Epithelial cell of prostate (primary cell): ENCODE measurements around the gene CDC45.
"Not testable (repeated sequence)": the region's sequence is repeated elsewhere in the genome, so short reads cannot be mapped to it uniquely, and the experiment has no call there.

ENCODE experiments used
- DNase-seq: peaks from one replicate; pipeline ENCODE4 v3.0.0-alpha.2; 2011; ENCODE audit warnings: low read depth, low spot score
- H3K27ac ChIP-seq: fragments of 450-650 bp; 2 replicates; pipeline ENCODE4 v1.5.1; 2017; ENCODE audit warnings: mild to moderate bottlenecking

The CDC45 gene, protein sequence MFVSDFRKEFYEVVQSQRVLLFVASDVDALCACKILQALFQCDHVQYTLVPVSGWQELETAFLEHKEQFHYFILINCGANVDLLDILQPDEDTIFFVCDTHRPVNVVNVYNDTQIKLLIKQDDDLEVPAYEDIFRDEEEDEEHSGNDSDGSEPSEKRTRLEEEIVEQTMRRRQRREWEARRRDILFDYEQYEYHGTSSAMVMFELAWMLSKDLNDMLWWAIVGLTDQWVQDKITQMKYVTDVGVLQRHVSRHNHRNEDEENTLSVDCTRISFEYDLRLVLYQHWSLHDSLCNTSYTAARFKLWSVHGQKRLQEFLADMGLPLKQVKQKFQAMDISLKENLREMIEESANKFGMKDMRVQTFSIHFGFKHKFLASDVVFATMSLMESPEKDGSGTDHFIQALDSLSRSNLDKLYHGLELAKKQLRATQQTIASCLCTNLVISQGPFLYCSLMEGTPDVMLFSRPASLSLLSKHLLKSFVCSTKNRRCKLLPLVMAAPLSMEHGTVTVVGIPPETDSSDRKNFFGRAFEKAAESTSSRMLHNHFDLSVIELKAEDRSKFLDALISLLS

DNA sequence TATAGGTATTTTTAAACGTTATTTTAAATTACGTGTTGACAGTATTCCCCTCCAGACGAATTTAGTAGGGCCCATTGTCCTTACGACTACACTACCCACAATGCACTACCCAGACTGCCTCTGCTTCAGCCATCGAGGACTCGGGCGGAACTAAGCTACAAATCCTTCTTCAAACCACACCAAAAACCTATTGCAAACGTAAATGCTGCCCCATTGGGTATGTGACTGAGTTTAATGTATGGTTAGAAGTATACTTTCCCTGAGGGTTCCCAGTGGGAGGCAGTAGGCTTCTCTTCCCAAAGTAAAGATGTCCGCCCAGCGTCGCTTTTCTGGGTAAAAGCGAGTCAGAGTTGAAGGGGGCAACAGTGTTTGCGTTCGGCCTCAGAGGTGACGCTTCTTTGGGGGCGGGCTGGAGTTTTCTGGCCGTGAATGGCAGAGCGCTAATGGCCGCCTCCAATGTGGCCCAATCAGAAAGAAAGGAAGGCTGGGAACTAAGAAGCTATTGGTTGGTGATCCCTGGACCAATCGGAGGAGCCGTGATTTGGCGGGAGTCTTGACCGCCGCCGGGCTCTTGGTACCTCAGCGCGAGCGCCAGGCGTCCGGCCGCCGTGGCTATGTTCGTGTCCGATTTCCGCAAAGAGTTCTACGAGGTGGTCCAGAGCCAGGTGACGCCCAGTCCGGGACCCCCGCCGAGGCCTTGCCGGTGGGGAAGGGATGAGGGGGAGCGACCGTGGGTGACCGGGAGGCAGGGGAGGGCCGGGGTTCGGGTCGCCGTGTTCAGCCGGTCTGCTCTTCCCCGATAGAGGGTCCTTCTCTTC is at the start of gene CDC45:
CDC45 (plus strand) TSS at position 566 of the 818 bp plus-strand sequence; CDS start at position 615, 49 bp downstream.
- DNase-seq = peak; percentile 93
- peak within 1 kb of the TSS; percentile 92 for H3K27ac ChIP-seq

DNA sequence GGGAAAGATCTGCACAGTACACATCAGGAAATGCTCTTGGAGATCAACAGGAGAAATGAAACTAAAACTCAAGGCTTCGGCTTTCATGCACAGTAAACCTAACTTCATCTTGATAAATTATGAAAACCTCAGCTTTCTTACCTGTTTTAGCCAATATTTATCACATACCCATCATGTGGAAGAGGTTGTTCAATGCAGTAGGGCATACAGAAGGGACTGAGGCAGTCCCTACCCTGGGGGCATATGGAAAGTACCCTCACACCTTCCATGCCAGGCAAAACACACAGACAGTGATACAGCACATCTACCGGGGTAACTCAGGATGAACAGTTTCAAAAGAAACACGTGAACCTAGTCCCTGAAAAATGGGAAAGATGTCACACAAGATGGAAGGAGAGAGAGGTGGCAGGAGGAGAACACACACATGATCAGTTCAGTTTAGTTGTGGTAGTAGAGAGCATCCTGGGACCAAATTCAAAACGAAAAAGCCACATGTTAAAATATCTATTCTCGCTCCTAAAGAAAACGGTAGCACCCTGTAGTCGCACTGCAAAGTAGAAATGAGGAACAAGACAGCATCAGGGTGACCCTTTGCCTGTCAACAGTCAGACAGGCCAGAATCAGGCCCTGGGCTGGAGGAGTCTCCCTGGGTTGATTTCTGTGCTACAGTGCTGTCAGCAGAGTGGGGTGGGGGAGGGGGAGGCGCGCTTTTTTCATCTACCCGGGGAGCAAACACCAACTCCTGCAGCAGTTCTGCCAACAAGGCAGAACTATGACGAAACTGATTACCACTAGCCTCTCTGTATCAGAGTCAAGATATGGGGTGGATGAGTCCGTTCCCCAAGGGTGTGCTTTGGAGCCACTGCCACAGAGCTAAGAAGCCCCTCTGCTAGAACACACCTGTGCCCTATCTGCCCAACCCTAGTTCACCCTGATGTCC is 49.5 kb upstream of the CDC45 start:
- DNase-seq = no peak

DNA sequence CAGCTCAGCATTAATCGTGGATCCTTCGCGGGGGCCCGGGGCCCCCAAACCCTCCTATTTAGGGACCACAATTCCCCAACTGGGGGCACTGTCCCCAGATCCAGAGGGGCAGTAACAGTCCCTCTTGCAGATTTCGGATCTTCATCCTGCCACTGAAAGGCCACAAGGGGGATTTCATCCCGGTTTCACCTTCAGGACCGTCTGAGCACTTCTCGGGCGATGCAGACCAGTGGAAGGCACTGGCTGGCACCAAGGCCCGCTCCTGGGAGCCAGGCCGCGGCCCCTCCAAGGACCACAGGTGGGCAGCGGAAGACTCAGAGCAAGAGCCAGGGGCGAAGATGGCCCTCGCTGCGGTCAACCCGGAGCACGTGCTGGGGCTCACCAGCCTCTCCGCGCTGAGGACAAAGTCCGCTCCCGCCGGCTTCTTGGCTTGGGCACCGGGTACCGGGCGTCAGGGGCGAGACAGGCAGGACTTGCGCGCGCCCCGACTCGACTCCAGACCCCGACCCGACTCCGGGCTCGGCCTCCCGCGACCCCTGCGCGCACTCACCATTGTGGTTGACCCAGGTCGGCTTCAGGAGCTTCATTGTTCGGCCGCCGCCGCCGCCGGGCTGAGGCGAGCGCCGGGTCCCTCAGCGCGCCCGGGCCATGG is 48.7 kb upstream of the CDC45 start:
- DNase-seq = no peak
- H3K27ac ChIP-seq = peak overlapping the region; percentile 94

More for the DNA sequence above, 49.5 kb upstream of the CDC45 start:
- peak overlapping the region; percentile 94 for H3K27ac ChIP-seq

DNA sequence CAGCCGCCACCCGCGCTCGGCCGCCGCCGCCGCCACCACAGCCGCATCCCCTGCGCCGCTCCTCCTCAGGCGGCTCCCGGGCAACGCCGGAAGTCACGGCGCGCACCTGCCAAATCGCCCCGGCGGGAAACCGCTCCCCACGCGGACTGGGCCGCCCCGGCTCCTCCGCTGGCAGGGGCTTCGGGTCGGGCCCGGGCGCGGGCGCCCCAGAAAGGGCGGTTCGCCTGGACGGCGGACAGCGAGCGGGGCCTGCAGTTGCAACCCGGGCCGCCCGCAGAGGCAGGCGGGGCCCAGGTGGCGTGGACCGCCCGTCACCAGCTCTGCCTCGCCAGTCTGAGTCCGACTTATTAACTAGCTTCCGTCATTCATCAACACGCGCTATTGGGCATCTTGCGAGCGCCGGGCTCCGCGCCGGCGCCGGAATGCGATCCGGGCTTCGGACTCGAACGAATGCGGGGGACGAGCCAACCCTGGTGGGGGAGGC is 48.0 kb upstream of the CDC45 start, which contains the start of gene HIRA:
HIRA (minus strand) TSS at position 85 of the 484 bp plus-strand sequence. CDS start 257 bp downstream, outside the sequence.
- peak; percentile 55 for DNase-seq
- H3K27ac ChIP-seq = peak within 1 kb of the TSS; percentile 94

DNA sequence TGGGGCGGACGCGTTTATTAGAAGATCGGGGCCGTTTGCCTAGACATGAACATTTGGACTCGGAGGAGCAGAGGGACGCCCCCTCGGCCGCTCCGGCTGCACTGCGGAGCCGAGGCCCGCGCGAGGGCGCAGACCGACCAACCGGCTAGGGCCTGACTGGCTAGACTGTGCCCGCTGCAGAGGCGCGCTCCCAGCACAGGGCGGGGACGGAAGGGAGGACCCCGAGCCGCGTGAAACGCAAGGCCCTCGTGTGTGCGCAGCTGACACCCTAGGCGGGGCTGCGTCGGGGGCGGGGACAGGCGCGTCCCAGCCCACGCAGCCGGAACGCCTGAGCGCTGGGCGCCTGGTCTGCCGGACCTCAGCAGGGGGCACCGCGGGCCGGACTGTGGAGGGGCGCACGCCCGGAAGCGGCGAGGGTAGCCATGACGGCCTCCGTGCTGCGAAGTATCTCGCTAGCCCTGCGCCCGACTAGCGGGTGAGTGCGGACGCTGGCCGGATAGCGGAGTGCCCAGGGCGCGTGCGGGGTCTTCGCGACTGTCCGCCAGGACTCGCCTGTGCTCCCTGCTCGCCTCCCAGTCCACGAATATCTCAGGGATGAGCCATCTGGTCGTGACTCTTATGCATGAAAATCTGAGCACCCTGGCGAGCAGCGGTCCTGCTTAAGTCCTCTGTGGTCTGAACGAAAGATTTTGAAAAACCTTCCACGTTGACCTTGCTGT is 47.4 kb upstream of the CDC45 start, which contains the start of gene MRPL40:
MRPL40 (plus strand) TSS at position 413 of the 719 bp plus-strand sequence; CDS start at position 423, 10 bp downstream.
- DNase-seq = peak; percentile 56
- peak within 1 kb of the TSS; percentile 94 for H3K27ac ChIP-seq

DNA sequence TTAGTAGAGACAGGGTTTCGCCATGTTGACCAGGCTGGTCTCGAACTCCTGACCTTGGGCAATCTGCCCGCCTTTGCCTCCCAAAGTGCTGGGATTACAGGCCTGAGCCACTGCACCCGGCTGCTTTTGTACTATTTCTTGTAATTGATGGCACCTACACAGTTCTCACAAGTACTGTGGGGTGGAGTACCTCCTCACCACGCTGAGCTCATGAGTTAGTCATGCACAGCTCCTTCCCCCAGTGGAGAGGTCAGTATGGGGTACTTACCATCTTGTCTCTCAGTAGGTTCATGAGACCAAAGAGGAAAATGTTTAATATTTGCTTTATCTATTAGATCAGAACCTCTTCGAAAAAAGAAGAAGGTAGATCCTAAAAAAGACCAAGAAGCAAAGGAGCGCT is 45.3 kb upstream of the CDC45 start:
- DNase-seq = no peak
- H3K27ac ChIP-seq = no peak overlapping the region

DNA sequence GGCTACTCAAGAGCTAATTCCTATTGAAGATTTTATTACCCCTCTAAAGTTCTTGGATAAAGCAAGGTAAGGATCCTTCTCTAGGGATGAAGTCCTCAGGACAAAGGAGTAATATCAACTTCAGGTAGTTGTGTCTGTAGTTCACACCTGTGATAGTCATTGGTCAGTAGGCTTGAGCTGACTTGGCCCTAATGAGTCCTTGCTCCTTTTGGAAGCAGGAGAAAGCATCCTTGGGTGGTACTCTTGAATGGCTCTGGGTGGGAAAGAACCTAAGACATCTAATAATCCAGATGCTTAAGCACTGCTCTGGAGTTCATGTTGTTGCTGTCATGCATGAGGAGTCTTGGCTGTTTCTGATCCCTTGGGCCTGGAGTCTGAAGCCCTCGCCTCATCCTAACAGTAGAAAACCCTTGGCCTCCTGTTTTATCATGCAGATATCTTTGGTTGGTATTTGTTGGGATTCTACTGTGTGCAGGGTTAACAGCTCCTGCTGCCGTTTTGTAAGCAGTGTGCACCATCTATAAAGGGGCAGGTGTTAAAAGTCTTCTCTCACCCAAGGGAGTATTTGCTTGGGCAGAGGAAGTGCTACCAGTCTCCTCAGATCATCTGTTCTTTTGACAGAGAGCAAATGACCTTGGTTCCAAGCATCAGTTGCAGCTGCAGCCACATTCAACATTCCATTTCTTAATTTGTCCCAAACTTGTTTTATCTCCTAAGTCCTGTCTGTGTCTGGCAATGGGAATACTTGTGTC is 44.7 kb upstream of the CDC45 start:
- no peak overlapping the region for H3K27ac ChIP-seq
- DNase-seq = no peak

DNA sequence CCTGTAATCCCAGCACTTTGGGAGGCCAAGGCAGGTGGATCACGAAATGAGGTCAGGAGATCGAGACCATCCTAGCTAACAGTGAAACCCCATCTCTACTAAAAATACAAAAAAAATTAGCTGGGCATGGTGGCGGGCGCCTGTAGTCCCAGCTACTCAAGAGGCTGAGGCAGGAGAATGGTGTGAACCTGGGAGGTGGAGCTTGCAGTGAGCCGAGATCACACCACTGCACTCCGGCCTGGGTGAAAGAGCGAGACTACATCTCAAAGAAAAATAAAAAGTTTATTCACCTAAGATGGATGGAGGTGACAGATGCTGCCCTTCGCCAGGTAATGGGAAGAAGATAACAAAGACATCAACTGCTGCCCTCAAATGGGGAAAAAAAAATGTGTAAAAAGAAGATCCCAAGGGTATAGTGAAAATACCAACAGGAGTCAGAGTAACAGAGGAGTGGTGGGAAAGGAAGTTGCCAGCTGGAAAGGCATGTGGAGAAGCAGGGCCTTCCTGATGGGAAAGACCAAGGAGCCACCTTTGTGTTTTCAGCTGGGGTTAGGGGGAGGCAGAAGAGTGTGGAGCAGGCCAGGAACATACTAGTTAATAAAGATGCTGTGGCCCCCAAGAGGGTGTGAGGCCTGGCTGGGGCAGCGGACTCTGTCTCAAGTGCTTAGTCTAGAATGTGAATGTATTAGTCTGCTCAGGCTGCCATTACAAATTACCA is 43.1 kb upstream of the CDC45 start:
- H3K27ac ChIP-seq, DNase-seq: not testable (repeated sequence)

DNA sequence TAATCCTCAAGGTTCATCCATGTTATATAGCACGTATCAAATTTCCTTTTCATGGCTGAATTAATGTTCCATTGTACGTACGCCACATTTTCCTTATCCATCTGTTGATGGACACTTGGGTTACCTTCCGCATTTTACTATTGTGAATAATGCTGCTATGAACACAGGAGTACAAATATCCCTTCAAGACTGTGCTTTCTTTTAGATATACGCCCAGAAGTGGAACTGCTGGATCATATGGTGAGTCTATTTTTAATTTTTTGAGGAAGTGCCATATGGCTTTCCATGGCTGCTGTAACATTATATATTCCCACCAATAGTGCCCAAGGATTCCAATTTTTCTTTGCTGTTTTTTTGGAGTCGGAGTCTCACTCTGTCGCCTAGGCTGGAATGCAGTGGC is 41.4 kb upstream of the CDC45 start:
- no peak overlapping the region for H3K27ac ChIP-seq
- DNase-seq = no peak

DNA sequence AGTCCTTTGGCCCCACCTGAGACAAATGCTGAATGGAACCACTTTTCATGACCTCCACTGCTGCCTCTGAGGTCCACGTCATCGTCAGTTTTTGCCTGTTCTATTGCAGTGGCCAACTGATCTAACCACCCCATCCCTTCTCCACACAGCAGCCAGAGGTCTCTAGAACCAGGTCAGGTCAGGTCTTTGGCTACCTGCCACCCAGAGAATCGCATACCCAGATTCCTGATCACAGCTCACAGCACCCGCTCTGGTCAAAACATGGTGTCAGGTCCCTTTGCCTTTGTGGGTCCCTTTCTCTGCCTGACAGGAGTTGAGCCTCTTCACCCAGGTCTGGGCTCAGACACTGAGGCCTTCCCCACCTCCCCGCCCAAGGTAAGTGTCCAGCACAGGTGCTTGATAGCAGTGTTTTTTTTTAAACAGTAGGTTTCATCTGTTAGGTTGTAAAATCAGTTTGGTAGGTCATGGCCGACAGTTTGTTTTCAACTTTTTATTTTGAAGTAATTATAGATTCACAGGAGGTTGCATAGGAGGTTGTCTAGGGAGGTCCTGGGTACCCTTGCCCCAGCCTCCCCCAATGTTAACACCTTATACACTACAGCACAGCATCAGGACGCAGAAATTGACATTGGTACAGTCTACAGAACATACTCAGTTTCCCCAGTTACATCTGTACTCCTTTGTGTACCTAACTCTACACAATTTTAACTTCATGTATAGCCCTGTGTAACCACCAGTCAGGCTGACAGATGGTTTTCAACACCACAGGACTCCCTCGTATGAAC is 39.1 kb upstream of the CDC45 start:
- no peak overlapping the region for H3K27ac ChIP-seq
- no peak for DNase-seq

DNA sequence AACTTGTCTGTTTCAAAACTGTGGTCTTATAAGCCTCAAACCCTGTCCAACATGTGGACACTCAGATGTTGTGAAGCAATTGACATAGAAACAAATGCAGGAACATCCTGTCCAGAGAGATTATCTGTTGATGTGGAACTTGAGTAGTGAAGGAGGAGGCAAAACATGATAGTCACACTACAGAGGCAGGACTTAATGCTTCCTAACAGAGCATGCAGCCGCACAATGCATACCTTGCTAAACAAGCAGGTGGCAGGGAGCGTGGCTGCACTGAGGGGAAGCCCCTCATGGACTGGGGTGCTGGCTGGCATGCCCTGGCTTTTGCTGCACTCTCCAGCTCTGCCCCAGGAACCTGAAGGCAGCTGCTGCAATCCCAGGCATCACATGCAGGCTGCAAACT is 37.6 kb upstream of the CDC45 start:
- DNase-seq = no peak
- H3K27ac ChIP-seq = no peak overlapping the region

DNA sequence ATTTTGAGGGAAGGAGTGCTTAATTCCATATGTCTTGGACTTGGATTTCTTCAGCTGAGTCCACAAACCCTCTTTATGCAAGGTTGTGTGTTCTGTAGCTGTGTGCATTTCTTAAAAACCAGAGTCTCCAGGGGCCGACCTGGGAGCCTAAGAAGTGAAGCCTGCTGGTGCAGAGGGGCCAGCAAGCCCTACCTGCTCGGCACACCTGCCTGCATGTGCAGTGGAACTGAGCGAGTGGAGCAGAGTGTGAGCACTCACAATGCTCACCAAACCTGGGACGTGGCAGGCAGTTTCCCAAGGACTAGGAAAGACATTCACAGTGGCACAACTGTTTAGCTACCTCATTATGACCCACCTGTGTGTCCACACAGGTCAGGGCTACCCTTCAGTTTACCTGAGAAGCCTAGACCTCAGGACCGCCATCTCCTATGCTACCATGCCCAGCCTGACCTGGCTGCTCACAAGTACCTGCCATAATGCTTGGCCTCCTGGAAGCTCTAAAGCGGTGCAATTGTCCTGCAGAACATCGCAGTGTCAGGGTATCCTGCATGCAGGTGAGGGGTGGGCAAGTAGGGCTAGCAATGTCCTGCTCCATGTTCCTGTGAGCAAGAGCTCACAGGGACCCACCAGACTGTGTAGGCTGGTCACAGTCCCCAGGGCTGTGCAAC is 36.0 kb upstream of the CDC45 start:
- no peak for DNase-seq
- no peak overlapping the region for H3K27ac ChIP-seq

DNA sequence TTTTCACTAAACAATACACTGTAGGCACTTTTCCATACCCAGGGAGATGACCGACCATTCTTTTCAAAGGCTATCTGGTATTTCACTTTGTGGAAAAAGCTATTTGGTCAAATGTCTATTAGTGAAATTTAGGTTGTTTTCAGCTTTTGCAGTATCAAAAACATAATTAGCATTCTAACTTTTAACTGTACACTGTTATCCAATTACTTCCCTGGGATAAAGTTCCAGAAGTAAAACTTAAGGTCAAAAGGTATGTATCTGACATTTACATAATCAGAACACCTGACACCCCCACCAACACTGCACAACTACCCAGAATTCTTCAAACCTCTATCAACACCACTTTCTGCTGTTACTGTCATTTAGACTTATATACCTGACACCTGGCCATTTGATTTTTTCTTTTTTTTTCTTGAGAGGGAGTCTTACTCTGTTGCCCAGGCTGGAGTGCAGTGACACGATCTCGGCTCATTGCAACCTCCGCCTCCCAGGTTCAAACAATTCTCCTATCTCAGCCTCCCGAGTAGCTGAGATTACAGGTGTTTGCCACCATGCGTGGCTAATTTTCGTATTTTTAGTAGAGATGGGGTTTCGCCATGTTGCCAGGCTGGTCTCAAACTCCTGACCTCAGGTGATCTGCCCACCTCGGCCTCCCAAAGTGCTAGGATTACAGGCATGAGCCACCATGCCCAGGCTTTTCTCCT is 34.3 kb upstream of the CDC45 start:
- DNase-seq, H3K27ac ChIP-seq: not testable (repeated sequence)

DNA sequence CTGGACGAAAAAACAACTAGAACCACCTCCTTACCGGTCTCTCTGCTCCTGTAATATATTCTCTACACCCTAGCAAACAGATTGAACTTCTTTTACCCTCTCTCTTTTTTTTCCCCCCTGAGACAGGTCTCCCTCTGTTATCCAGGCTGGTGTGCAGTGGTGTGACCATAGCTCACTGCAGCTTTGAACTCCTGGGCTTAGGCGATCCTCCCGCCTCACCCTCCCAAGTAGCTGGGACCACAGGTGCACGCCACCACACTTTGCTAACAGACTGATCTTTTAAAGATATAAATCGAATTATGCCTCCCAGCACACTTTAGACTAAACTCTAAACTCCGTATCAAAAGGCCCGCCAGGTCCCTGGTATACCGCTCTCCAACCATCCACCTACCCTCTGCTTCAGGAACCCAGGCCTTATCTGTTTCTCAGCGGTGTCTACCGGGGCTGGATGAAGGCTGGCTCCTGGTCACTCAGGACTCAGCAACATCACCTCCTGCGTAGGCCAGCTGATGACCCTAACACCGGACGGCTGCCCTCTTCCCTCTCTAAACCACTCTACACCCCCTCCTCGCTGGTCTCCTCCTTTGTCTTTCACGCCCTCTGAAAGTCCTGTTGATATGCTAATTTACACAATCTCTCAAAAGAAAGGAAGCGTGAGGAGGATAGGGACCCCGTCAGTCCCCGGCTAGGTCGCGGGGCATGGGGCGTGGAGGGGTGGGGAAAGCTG is 33.0 kb upstream of the CDC45 start:
- H3K27ac ChIP-seq = peak overlapping the region; percentile 82
- DNase-seq = no peak
